ENCODE results near the gene BFSP2.
"Not testable (repeated sequence)": the region's sequence is repeated elsewhere in the genome, so short reads cannot be mapped to it uniquely, and the experiment has no call there.

Gene BFSP2

GRCh38 chr3:133491481-133492059 is 91.7 kb downstream of the BFSP2 start:
- CTCF ChIA-PET: interaction anchor here (0.6 kb wide), 1 partner anchor 129 kb away, joined by 7 read pairs; no protein-coding TSS in a partner anchor
- TF ChIP-seq CTCF (conservative IDR thresholded peaks at IDR 0.05; ENCODE audit: low read depth): no peak
- H3K27ac ChIP-seq: no peak overlapping the region
- POLR2A ChIA-PET (ENCODE audit: low non-redundant PET): no interaction called here
- no peak for DNase-seq (ENCODE audit: low spot score)

- H3K27ac ChIP-seq: no peak overlapping the region
- no peak for DNase-seq (ENCODE audit: low spot score)
- CTCF ChIA-PET: interaction anchor here (0.6 kb wide), 2 partner anchors 69 to 128 kb away, joined by 4 to 7 read pairs; no protein-coding TSS in a partner anchor
- no peak for TF ChIP-seq CTCF (conservative IDR thresholded peaks at IDR 0.05; ENCODE audit: low read depth)
- POLR2A ChIA-PET (ENCODE audit: low non-redundant PET): no interaction called here
Observed at GRCh38 chr3:133492159-133492741, 92.4 kb downstream of the BFSP2 start.

DNA sequence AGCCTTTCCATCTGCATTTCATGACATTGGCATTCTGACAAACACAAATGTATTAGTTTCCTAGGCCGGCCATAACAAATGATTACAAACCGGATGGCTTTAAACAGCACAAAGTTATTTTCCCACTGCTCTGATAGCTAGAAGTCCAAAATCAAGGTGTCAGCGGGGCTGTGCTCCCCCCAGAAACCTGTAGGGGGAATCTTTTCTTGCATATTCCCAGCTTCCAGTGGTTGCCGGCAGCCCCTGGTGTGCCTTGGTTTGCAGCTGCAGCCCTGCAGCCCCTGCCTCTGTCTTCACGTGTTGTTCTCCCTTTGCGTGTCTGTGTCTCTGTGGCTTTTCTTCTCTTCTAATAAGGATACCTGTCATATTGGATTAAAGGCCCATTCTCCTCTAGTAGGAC is 94.6 kb downstream of the BFSP2 start:
- POLR2A ChIA-PET (ENCODE audit: low non-redundant PET): no interaction called here
- TF ChIP-seq CTCF (conservative IDR thresholded peaks at IDR 0.05; ENCODE audit: low read depth): no peak
- H3K27ac ChIP-seq: no peak overlapping the region
- DNase-seq (ENCODE audit: low spot score): no peak
- CTCF ChIA-PET: interaction anchor here (0.5 kb wide), 1 partner anchor 16 kb away, joined by 3 read pairs; no protein-coding TSS in a partner anchor

DNA sequence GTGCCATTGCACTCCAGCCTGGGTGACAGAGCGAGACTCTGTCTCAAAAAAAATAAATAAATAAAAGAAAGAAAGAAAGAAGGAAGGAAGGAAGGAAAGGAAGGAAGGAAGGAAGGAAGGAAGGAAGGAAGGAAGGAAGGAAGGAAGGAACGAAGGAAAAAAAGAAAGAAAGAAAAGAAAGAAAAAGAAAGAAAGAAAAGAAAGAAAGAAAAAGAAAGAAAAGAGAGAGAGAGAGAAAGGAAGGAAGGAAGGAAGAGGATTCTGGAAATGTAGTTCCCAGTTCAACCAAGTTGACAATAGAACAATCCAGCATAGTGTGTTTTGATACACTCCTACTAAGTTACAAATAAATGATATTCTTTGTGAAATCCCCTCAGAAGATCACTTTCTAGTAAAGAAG is 102.7 kb downstream of the BFSP2 start:
- H3K27ac ChIP-seq; POLR2A ChIA-PET (ENCODE audit: low non-redundant PET); DNase-seq (ENCODE audit: low spot score): not testable (repeated sequence)
- CTCF ChIA-PET: interaction anchor here (0.6 kb wide), 1 partner anchor 373 kb away, joined by 3 read pairs; no protein-coding TSS in a partner anchor

- POLR2A ChIA-PET (ENCODE audit: low non-redundant PET): no interaction called here
- no peak for DNase-seq (ENCODE audit: low spot score)
Observed at GRCh38 chr3:133503409-133503808, 103.6 kb downstream of the BFSP2 start.

GRCh38 chr3:133504736-133505135 is 104.9 kb downstream of the BFSP2 start:
- TF ChIP-seq CTCF (conservative IDR thresholded peaks at IDR 0.05; ENCODE audit: low read depth): no peak
- ChIA-PET POLR2A (ENCODE audit: low non-redundant PET) (no interaction called here), CTCF (no interaction called here)
- no peak overlapping the region for H3K27ac ChIP-seq
- DNase-seq (ENCODE audit: low spot score): no peak

More at GRCh38 chr3:133503409-133503808, 103.6 kb downstream of the BFSP2 start:
- TF ChIP-seq CTCF (conservative IDR thresholded peaks at IDR 0.05; ENCODE audit: low read depth): no peak
- CTCF ChIA-PET: interaction anchor here (1.0 kb wide), 1 partner anchor 15 kb away, joined by 3 read pairs; no protein-coding TSS in a partner anchor
- no peak overlapping the region for H3K27ac ChIP-seq

GRCh38 chr3:133505813-133506212 is 106.0 kb downstream of the BFSP2 start:
- TF ChIP-seq CTCF (conservative IDR thresholded peaks at IDR 0.05; ENCODE audit: low read depth): no peak
- no peak overlapping the region for H3K27ac ChIP-seq
- ChIA-PET POLR2A (ENCODE audit: low non-redundant PET) (no interaction called here), CTCF (no interaction called here)
- no peak for DNase-seq (ENCODE audit: low spot score)
